Upper lobe of left lung (tissue), 4 donors: ENCODE results near the gene GIT2.

Experiments used
- CTCF ChIP-seq, 6 experiments: fragments of 450-650 bp in 4 of 6; fragments of 200-600 bp in 2 of 6; sonication (generic) in 2 of 6; IDR thresholded peaks; one replicate each; pipeline ENCODE4 v1.5.1; 2016 to 2019; ENCODE audit warnings: antibody characterized with exemption in 6 of 6
- EP300 ChIP-seq, 4 donors: sonication (generic); formaldehyde crosslinking; IDR thresholded peaks; one replicate each; pipeline ENCODE4 v1.5.1; 2017; ENCODE audit warnings: antibody characterized with exemption in 4 of 4, control low read depth in 2 of 4

- TF ChIP-seq CTCF (IDR thresholded peaks at IDR 0.05) (no peak), EP300 (IDR thresholded peaks at IDR 0.05) (no peak)
Observed at GRCh38 chr12:109914461-109914860, 81.7 kb downstream of the GIT2 start.
